HG02870 (cell line): ENCODE data around the gene FTSJ3.
"Not testable (repeated sequence)": the region's sequence is repeated elsewhere in the genome, so short reads cannot be mapped to it uniquely, and the experiment has no call there.

Experiments
- ATAC-seq: cut with Tn5 transposase; IDR thresholded peaks from one replicate; pipeline ENCODE4 v1.9.1; 2021; ENCODE audit warnings: mild to moderate bottlenecking, moderate library complexity; ENCODE audit not compliant: unreplicated experiment

FTSJ3 gene

GRCh38 chr17:63828936-63829335, 1.5 kb upstream of the FTSJ3 start:
- ATAC-seq, result no peak

- no peak for ATAC-seq
Measured at GRCh38 chr17:63827801-63828221, 348 bp upstream of the FTSJ3 start.

GRCh38 chr17:63826468-63827001, 928 bp downstream of the FTSJ3 start:
- peak; percentile 7 for ATAC-seq

GRCh38 chr17:63824362-63824761, 3.1 kb downstream of the FTSJ3 start:
- no peak for ATAC-seq

DNA sequence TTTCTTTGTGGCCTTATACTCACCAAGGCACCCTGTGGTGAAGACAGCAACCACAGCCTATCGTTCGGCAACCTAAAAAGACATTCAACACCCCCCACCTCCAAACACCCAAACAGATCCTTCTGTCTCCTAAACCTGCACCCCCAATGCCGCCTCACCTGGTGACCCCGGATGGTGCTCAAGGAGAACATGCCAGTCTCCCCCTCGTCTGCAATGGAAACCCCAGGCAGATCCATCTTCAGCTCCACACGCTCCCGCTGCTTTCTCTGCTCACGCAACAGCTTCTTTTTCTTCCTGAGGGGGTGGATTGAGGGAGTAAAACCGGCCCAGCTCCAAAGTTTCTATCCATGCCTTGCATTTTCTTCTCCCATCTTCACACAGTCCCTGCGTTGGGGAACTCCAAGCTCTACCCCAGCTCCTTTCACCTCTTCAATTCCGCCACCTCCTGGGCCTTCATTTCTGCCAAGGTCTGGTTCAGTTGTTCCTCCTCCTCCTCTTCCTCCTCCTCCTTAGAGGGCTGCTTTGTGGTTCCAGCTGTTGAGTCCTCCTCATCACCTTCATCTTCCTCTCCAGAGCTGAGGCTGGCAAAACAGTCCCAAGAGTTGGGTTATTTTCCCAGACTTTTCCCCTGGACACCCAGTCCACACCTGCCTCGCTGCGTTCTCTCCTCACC, 3.7 kb downstream of the FTSJ3 start:
- no peak for ATAC-seq

DNA sequence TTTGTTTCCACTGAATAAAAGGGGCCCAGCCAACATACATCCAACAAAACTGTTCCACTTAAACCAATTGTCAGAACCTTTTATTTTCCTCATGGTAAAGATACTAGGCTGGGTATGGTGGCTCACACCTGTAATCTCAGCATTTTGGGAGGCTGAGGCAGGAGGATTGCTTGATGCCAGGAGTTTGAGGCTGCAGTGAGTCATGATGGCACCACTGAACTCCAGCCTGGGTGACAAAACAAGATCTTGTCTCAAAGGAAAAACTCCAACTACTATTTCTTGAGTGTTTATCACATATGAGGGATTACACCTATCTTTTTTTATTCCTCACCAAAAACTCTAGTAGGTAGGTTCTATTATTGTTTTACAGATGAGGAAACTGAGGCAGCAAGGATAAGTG, 4.9 kb downstream of the FTSJ3 start:
- ATAC-seq, result no peak

GRCh38 chr17:63821804-63822203, 5.7 kb downstream of the FTSJ3 start:
- ATAC-seq, result no peak

GRCh38 chr17:63820963-63821561, 6.4 kb downstream of the FTSJ3 start:
- ATAC-seq, result no peak

DNA sequence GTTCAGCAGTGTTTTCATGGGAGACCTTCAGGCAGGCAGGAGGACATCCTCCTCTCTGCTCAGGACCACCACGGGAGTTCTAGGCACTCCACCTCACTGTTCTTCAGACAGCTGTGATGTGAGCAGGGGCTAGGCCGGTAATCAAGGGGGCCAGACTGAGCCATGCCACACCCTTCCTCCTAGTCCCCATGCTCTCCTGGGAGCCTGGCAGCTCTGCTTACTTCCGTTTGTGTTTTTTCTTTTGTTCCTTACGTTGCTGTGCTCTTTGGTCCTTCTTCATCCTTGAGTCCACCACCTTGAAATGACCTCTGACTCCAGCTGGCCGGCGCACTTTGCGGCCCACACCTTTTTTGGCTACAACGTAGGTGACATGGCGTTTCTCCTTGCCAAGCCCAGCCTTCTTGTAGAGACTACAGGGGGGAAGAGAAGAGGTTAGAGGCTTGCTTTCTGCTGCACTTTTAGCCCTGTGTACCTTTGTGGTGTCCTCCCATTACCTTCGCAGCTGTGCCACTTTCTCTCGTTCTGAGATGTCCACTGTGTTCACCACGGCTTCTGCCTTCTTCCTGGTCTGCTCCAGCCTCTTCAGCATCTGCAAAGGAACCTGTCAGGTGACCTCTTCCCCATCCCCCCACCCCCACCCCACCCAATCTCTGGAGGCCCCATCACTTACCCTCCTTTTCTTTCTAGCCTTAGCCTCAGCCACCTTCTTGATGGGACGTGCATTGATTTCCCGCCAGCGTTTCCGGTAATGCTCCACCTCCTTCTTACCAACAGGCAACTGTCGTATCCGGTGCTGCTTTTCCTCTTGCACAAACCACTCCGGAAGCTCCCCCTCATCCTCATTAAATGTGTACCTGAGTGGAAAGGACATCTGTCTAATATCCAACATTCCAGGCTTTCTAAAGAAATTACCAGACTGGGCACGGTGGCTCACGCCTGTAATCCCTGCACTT, 7.6 kb downstream of the FTSJ3 start:
- ATAC-seq, result no peak

DNA sequence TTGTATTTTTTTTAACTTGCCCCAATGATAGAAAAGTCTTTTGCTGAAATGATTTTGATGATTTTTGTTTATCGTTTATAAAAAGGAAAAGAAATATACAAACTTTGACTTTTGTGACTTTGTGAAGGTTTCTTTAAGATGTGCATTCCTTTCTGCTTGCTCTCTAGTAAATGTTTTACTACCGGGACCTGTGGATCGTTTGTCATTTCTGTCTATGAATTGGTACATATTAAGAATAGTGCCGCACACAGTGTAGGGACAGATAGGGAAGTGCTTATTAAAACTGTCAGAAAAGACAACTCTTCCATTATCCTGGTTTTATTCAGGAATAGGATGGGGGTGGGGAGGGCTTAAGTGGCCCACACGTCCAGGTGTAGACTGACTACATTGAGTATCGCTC, 8.3 kb downstream of the FTSJ3 start:
- no peak for ATAC-seq

GRCh38 chr17:63817736-63818385, 9.6 kb downstream of the FTSJ3 start:
- no peak for ATAC-seq

- no peak for ATAC-seq
Measured at GRCh38 chr17:63816669-63817068, 10.8 kb downstream of the FTSJ3 start.

GRCh38 chr17:63816123-63816522, 11.3 kb downstream of the FTSJ3 start:
- ATAC-seq, result no peak

GRCh38 chr17:63809970-63810369, 17.5 kb downstream of the FTSJ3 start:
- no peak for ATAC-seq

DNA sequence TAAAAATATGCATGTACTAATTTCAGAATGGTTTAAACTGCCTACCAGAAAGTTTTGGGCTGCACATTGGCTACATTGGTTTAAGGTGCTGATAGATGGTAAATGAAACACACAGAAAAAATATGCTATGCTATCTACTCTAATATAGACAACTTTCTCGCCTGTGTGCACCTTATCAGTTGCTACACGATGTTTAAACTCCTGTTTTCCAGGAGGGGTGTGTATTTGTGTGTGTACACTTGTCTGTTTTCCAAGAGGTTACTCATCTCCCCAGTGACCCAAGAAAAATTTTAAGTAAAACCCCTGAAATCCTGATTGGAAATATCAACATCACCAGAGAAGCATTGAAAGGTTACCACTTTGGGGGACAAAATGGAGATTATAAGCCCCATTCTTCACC, 21.9 kb downstream of the FTSJ3 start:
- no peak for ATAC-seq

DNA sequence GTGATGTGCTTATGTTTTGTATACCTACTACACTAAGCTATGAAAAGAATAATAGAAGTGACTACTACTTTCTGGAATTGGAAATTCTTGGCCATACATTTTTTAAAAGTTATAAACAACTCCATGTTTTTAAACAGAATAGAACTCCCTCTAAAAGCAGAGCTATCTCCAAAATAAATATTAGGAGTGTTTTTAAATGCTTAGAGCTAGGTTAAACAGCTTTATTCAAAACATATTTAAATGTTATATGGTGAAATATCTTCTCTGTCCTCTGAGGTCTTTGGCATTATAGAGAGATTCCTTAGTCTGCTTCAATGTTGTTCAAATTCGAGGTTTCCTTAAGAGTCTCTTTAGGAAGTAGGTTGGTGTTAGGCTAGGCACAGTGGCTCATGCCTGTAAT, 23.1 kb downstream of the FTSJ3 start:
- ATAC-seq, result no peak

DNA sequence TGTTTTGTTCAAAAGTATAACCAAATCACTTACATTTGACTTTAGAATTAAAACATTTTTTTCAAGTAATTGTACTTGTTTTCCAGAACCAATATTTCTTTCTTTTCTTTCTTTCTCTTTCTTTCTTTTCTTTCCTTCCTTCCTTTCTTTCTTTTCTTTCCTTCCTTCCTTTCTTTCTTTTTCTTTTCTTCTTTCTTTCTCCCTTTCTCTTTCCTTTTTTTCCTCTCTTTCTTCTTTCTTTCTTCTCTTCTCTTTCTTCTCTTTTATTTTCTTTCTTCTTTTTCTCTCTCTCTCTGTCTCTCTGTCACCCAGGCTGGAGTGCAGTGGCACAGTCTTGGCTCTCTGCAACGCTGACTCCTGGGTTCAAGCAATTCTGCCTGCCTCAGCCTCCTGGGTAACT, 26.7 kb downstream of the FTSJ3 start:
- no peak for ATAC-seq

GRCh38 chr17:63798572-63799106, 28.8 kb downstream of the FTSJ3 start:
- no peak for ATAC-seq

GRCh38 chr17:63796375-63796774, 31.1 kb downstream of the FTSJ3 start:
- not testable (repeated sequence) for ATAC-seq

GRCh38 chr17:63792055-63792729, 35.3 kb downstream of the FTSJ3 start:
- no peak for ATAC-seq
